WTC11 (cell line): ENCODE data around the gene AHNAK2.

ENCODE experiments used
- CTCF ChIP-seq: fragments of 200-600 bp; IDR thresholded peaks from 2 replicates; pipeline ENCODE4 v1.8.0; 2022; ENCODE audit warnings: antibody characterized with exemption
- E2F5 ChIP-seq: sonication (generic); formaldehyde crosslinking; IDR thresholded peaks from 2 replicates; pipeline ENCODE4 v1.8.1; 2022; ENCODE audit warnings: mild to moderate bottlenecking, moderate library complexity, missing genetic modification reagents
- ELF4 ChIP-seq: sonication (generic); formaldehyde crosslinking; IDR thresholded peaks from 2 replicates; pipeline ENCODE4 v1.8.1; 2022; ENCODE audit warnings: low read depth, mild to moderate bottlenecking, moderate library complexity, missing genetic modification reagents
- KAT7 ChIP-seq: sonication (generic); formaldehyde crosslinking; IDR thresholded peaks from 2 replicates; pipeline ENCODE4 v1.8.1; 2023; ENCODE audit warnings: missing genetic modification reagents, mild to moderate bottlenecking, borderline replicate concordance
- MAX ChIP-seq: sonication (generic); formaldehyde crosslinking; IDR thresholded peaks from 2 replicates; pipeline ENCODE4 v1.8.0; 2022; ENCODE audit warnings: mild to moderate bottlenecking, missing genetic modification reagents
- NR2C2 ChIP-seq: sonication (generic); formaldehyde crosslinking; IDR thresholded peaks from 2 replicates; pipeline ENCODE4 v1.8.0; 2022; ENCODE audit warnings: mild to moderate bottlenecking, missing genetic modification reagents
- SMAD3 ChIP-seq: sonication (generic); formaldehyde crosslinking; IDR thresholded peaks from 2 replicates; pipeline ENCODE4 v1.8.0; 2022; ENCODE audit warnings: missing genetic modification reagents, mild to moderate bottlenecking, borderline replicate concordance
- SP1 ChIP-seq: sonication (generic); formaldehyde crosslinking; conservative IDR thresholded peaks from 2 replicates; pipeline ENCODE4 v1.8.1; 2022; ENCODE audit warnings: missing genetic modification reagents
- ZNF263 ChIP-seq: sonication (generic); formaldehyde crosslinking; IDR thresholded peaks from 2 replicates; pipeline ENCODE4 v1.8.1; 2022; ENCODE audit warnings: low read depth, mild to moderate bottlenecking, moderate library complexity, missing genetic modification reagents
- ZNF423 ChIP-seq: fragments of 250-450 bp; sonication (Bioruptor Pico); IDR thresholded peaks from 2 replicates; pipeline ENCODE4 v2.1.2; 2022; ENCODE audit warnings: mild to moderate bottlenecking, moderate library complexity
- ZNF671 ChIP-seq: fragments of 250-450 bp; sonication (Bioruptor Pico); IDR thresholded peaks from 2 replicates; pipeline ENCODE4 v1.8.0; 2021; ENCODE audit warnings: mild to moderate bottlenecking

- TF ChIP-seq NR2C2 (no peak), CTCF (no peak), E2F5 (CRISPR knock-in tag) (no peak), SMAD3 (CRISPR knock-in tag) (no peak), KAT7 (CRISPR knock-in tag) (no peak), SP1 (CRISPR knock-in tag) (no peak), ELF4 (no peak), ZNF671 (CRISPR knock-in tag) (no peak), MAX (CRISPR knock-in tag) (no peak), ZNF423 (CRISPR knock-in tag) (no peak), ZNF263 (CRISPR knock-in tag) (no peak)
These were observed 41.0 kb downstream of the AHNAK2 start for GRCh38 chr14:104937161-104937560.
